Upper lobe of left lung (tissue), 4 donors: ENCODE measurements around the gene HYAL1.

ENCODE experiments used
- EP300 ChIP-seq, 4 donors: sonication (generic); formaldehyde crosslinking; IDR thresholded peaks; one replicate each; pipeline ENCODE4 v1.5.1; 2017; ENCODE audit warnings: antibody characterized with exemption in 4 of 4, control low read depth in 2 of 4
- POLR2A ChIP-seq, 4 donors: fragments of 450-650 bp; IDR thresholded peaks; one replicate each; pipeline ENCODE4 v1.5.1; 2016 to 2017; ENCODE audit warnings: antibody characterized with exemption in 4 of 4, mild to moderate bottlenecking in 2 of 4
- POLR2AphosphoS5 ChIP-seq, 2 donors: sonication (generic); formaldehyde crosslinking; IDR thresholded peaks; one replicate each; pipeline ENCODE4 v1.5.1; 2017; ENCODE audit warnings: antibody characterized with exemption in 2 of 2
- TF ChIP-seq, protein P1 (sequence below), 6 experiments: fragments of 450-650 bp in 4 of 6; fragments of 200-600 bp in 2 of 6; sonication (generic) in 2 of 6; IDR thresholded peaks; one replicate each; pipeline ENCODE4 v1.5.1; 2016 to 2019; ENCODE audit warnings: antibody characterized with exemption in 6 of 6

DNA sequence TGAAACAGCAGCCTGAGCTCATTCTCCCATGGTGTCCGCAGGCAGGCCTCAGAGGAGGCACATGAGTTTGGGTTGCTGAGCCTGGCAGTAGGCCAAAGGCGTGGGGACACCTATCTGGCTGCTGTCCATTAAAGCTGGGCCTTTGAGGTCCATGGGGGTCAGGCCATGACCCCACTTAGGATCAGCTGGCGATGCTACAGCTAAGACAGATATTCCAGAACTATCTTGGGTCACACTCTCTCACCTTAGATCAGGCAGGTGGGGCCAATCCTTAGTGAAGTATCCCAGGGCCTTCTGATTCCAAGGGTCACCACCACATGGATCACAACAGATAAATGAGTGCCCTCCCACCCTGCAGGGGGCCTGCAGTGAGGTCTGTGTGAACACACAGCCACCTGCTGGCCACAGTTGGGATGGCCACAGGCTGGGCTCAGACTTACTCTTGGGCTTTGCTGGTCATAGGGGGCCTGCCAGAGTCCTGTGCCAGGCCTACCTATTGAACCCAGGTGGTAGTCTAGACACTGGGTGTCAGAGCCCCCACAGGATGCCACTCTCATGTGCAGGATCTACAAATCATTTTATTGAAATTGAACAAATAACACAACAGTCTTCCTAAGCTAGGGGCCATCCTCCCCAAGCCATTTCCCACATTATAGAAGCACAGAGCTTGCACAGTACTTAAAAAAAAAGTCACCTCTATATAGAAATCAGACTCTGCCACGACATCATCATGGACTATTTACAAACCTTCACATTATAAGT lies 21.2 kb upstream of the HYAL1 start:
- TF ChIP-seq POLR2A (IDR thresholded peaks at IDR 0.05), result no peak
- TF ChIP-seq, protein P1, sequence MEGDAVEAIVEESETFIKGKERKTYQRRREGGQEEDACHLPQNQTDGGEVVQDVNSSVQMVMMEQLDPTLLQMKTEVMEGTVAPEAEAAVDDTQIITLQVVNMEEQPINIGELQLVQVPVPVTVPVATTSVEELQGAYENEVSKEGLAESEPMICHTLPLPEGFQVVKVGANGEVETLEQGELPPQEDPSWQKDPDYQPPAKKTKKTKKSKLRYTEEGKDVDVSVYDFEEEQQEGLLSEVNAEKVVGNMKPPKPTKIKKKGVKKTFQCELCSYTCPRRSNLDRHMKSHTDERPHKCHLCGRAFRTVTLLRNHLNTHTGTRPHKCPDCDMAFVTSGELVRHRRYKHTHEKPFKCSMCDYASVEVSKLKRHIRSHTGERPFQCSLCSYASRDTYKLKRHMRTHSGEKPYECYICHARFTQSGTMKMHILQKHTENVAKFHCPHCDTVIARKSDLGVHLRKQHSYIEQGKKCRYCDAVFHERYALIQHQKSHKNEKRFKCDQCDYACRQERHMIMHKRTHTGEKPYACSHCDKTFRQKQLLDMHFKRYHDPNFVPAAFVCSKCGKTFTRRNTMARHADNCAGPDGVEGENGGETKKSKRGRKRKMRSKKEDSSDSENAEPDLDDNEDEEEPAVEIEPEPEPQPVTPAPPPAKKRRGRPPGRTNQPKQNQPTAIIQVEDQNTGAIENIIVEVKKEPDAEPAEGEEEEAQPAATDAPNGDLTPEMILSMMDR (IDR thresholded peaks at IDR 0.05), result peak; percentile 86 to 95 (median 91)
- TF ChIP-seq POLR2AphosphoS5 (IDR thresholded peaks at IDR 0.05), result peak in 1 of 2 donors; percentile 35
- TF ChIP-seq EP300 (IDR thresholded peaks at IDR 0.05), result no peak
